COR-L47 (cell line): Measurements from ENCODE around the gene OGA.
"Not testable (repeated sequence)": the region's sequence is repeated elsewhere in the genome, so short reads cannot be mapped to it uniquely, and the experiment has no call there.

Source experiments
- DNase-seq: peaks from one replicate; lab custom pipeline; 2025; lab: John Stamatoyannopoulos, UW

The OGA gene

GRCh38 chr10:101797403-101798059 is 20.7 kb downstream of the OGA start:
- DNase-seq, result no peak

GRCh38 chr10:101793526-101793925 is 24.7 kb downstream of the OGA start:
- no peak for DNase-seq

- DNase-seq, result no peak
Observed at GRCh38 chr10:101789686-101790085, 28.6 kb downstream of the OGA start.

GRCh38 chr10:101789231-101789630 is 29.0 kb downstream of the OGA start:
- DNase-seq, result not testable (repeated sequence)

- DNase-seq, result no peak
Observed at GRCh38 chr10:101785801-101786200, 32.4 kb downstream of the OGA start.

- no peak for DNase-seq
Observed at GRCh38 chr10:101784558-101784957, 33.7 kb downstream of the OGA start.

GRCh38 chr10:101783736-101784118 is 34.5 kb downstream of the OGA start:
- DNase-seq, result no peak

GRCh38 chr10:101782811-101783735 is 35.2 kb downstream of the OGA start, which contains the start of gene NPM3:
Gene NPM3 (minus strand): TSS chr10:101783446. CDS start chr10:101783390, 56 bp downstream.
- DNase-seq, result peak; percentile 53

GRCh38 chr10:101781984-101782810 is 36.0 kb downstream of the OGA start:
- DNase-seq, result no peak

- no peak for DNase-seq
Observed at GRCh38 chr10:101781655-101781983, 36.6 kb downstream of the OGA start.

GRCh38 chr10:101780818-101781654 is 37.2 kb downstream of the OGA start:
- DNase-seq, result peak; percentile 8

- no peak for DNase-seq
Observed at GRCh38 chr10:101780187-101780817, 37.9 kb downstream of the OGA start.

- DNase-seq, result peak; percentile 12
Observed at GRCh38 chr10:101779544-101780186, 38.6 kb downstream of the OGA start.

- DNase-seq, result no peak
Observed at GRCh38 chr10:101778781-101779543, 39.3 kb downstream of the OGA start.

- DNase-seq, result no peak
Observed at GRCh38 chr10:101778151-101778780, 40.0 kb downstream of the OGA start.

GRCh38 chr10:101777619-101778145 is 40.6 kb downstream of the OGA start:
- DNase-seq, result no peak

GRCh38 chr10:101776161-101776817 is 42.0 kb downstream of the OGA start:
- DNase-seq, result no peak
